ENCODE results near the gene KPNA1.

GRCh38 chr3:122466701-122467240 is 48.0 kb downstream of the KPNA1 start:
- TF ChIP-seq, protein P1, sequence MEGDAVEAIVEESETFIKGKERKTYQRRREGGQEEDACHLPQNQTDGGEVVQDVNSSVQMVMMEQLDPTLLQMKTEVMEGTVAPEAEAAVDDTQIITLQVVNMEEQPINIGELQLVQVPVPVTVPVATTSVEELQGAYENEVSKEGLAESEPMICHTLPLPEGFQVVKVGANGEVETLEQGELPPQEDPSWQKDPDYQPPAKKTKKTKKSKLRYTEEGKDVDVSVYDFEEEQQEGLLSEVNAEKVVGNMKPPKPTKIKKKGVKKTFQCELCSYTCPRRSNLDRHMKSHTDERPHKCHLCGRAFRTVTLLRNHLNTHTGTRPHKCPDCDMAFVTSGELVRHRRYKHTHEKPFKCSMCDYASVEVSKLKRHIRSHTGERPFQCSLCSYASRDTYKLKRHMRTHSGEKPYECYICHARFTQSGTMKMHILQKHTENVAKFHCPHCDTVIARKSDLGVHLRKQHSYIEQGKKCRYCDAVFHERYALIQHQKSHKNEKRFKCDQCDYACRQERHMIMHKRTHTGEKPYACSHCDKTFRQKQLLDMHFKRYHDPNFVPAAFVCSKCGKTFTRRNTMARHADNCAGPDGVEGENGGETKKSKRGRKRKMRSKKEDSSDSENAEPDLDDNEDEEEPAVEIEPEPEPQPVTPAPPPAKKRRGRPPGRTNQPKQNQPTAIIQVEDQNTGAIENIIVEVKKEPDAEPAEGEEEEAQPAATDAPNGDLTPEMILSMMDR (conservative IDR thresholded peaks at IDR 0.05; ENCODE audit: low read depth, low read length), result no peak
- TF ChIP-seq EZH2 (IDR thresholded peaks at IDR 0.05; ENCODE audit: low read length, unreplicated experiment) (no peak), EZH2phosphoT487 (IDR thresholded peaks at IDR 0.05; ENCODE audit: borderline replicate concordance, low read length) (no peak)

Measured in PC-3 (cell line).